Stimulated activated CD4-positive, alpha-beta T cell treated with anti-CD3 and anti-CD28 coated beads, Interleukin-15, amount 100 ng/mL, for 48 hours (primary cell): ENCODE results near the gene DNAJC5.
A peak's percentile ranks its signal among the peaks of the same experiment; 100 is the strongest.

ENCODE experiments used
- DNase-seq, 2 donors: peaks; one replicate each; pipeline ENCODE4 v3.0.0-alpha.2; 2020; ENCODE audit warnings: low read depth in 2 of 2

DNAJC5 gene

GRCh38 chr20:63980806-63981728, 86.1 kb downstream of the DNAJC5 start, which contains the start of gene PRPF6:
Gene PRPF6 (plus strand): TSS chr20:63981132. CDS start chr20:63981246, 114 bp downstream.
- DNase-seq, result peak; percentile 91 to 95

GRCh38 chr20:63982937-63983336, 88.0 kb downstream of the DNAJC5 start:
- DNase-seq, result no peak
